ENCODE results near the gene RDH16.
"Not testable (repeated sequence)": the region's sequence is repeated elsewhere in the genome, so short reads cannot be mapped to it uniquely, and the experiment has no call there.

Gene RDH16

GRCh38 chr12:56916296-56916995 lies 41.0 kb downstream of the RDH16 start:
- DNase-seq: no peak

GRCh38 chr12:56914724-56915123 lies 42.7 kb downstream of the RDH16 start:
- no peak for DNase-seq

- no peak for DNase-seq
Measured at GRCh38 chr12:56914256-56914655, 43.2 kb downstream of the RDH16 start.

- DNase-seq: not testable (repeated sequence)
Measured at GRCh38 chr12:56909403-56909802, 48.0 kb downstream of the RDH16 start.

GRCh38 chr12:56908136-56908535 lies 49.3 kb downstream of the RDH16 start:
- no peak for DNase-seq

- no peak for DNase-seq
Measured at GRCh38 chr12:56905852-56906251, 51.6 kb downstream of the RDH16 start.

GRCh38 chr12:56903374-56903773 lies 54.0 kb downstream of the RDH16 start:
- DNase-seq: no peak
